ENCODE data around the gene PODXL2.
"Not testable (repeated sequence)": the region's sequence is repeated elsewhere in the genome, so short reads cannot be mapped to it uniquely, and the experiment has no call there.

The PODXL2 gene

GRCh38 chr3:127628788-127629466 lies at the start of gene PODXL2:
PODXL2 (plus strand) TSS chr3:127629185; CDS start chr3:127629220, 35 bp downstream.
- DNase-seq (ENCODE audit: low read depth) = no peak

DNA sequence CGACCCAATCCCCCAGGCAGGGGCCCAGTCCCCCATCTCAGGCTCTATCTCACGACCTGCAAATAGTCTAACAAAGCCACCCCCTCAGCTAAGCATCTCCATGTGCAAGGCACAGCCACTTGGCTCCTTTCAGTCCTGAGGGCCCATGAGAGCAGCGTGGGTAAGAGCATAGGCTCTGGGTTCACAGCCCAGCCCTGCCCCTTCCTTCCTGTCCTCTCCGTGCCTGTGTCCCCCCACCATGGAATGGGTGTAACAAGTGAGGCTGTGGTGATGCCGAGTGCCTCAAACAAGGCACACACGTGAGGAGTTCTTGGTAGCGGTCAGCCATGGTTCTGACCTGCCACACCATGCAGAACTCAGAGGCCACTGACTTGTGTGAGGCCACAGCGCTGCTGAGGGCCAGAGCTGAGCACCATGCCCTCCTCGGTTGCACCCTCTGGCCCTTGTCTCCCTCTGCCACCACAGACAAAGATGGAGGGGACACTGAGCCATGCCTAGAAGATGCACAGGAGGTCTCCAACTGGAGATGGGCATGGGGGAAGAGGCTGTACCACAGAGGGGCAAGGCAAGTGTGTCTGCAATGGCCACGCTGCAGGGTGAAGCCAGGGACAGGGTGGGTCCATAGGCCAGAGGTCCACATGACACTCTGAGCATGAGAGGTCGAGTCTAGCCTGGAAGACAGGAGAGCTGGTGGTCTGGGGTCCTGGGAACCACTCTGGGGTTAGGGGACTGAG lies 48.5 kb upstream of the PODXL2 start:
- no peak for DNase-seq (ENCODE audit: low read depth)

- no peak for DNase-seq (ENCODE audit: low read depth)
Observed at GRCh38 chr3:127584734-127585133, 44.3 kb upstream of the PODXL2 start.

- DNase-seq (ENCODE audit: low read depth) = no peak
Observed at GRCh38 chr3:127585163-127585812, 43.7 kb upstream of the PODXL2 start.

DNA sequence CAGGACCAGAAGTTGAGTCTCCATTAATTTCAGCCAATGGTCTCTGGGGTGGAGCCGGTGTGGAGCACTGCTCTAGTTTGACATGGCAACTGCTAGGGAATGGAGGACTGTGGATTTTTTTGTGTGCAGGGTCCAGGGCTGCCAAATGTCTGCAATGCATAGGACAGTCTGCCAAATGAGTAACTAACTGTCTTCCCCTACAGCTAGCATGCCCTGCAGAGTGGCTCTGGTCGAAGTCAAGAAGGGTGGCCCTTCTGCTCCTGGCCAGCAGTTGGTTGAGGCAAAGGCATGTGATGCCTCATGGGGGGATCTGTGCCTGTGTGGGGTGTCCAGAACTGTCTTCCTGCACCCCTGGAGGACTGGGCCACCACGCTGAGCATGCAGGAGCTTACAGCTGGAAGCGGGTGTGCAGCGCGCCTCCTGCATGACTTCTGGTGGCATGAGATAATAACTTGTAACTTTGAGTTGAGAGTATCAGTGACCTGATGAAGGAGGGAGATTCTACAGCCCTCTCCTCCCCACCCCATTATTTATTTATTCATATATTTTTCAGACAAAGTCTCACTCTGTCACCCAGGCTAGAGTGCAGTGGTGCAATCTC lies 43.1 kb upstream of the PODXL2 start:
- DNase-seq (ENCODE audit: low read depth) = no peak

DNA sequence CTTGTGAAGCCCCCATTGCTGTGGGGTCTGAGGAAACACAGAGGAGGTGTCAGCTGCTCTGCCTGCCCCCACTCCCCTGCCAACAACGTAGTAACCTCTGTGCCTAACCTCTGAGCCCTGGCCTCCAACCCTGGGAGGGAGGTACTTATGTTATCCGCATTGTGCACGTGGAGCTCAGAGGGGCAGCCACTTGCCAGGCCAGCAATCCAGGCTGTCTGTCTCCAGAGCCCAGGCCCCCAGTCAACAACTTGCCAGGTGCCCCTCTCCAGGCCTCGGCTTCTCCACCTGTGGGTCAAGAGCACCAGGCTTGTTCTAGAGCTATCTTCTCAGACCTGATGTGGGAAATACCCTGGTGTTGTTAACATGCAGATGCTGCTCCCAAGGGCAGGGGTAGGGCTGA lies 41.1 kb upstream of the PODXL2 start:
- no peak for DNase-seq (ENCODE audit: low read depth)

- DNase-seq (ENCODE audit: low read depth) = no peak
Observed at GRCh38 chr3:127588806-127589577, 40.0 kb upstream of the PODXL2 start.

DNA sequence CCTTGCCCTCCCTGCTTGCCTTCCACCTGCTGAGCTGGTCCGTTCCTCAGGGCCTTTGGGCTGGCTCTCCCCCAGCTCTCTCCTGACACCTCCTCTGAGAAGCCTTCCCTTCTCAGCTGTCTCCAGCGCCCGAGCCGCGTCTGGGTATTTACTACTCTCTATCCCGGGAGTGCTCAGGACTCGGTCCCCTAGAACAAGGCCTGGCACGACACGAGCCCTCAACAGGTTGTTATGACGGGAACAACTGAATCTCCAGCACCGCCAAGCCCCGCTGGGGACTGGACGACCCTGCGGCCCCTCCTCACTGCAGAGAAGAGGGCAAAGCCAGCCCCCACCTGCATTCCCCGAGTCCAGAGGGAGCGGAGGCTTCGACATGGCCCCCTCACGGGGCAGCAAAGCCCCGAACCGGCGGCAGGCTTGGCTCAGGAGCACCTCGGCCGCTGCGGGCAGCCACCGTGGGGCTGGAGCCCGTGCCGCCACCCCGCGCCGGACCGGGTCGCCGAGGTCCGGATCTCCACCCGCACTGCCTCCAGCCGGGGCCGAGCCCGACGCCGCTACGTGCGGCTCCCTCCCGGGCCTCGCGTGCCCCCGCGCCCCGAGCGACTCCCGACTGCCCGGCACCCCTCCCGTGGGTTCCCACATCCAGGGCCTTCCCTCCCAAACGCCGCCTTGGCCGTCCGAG lies 39.2 kb upstream of the PODXL2 start:
- DNase-seq (ENCODE audit: low read depth) = no peak

DNA sequence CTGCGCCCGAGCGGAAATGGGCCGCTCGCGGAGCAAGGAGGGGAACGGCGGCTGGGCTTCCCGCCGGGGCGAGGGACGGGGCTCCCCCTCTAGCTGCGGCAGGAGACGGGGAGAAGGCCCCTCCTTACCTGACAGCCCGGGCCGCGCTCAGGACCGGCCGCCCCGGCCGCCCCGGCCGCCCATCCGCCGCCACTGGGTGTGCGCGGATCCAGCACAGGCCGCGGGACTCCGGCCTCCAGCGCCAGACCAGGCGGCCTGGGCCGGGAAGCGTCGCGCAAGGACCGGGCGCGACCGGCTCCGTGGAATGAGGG lies 38.7 kb upstream of the PODXL2 start:
- DNase-seq (ENCODE audit: low read depth) = no peak

GRCh38 chr3:127590593-127591465 lies 38.2 kb upstream of the PODXL2 start, which contains the start of gene TPRA1:
TPRA1 (minus strand) TSS chr3:127590733; CDS start chr3:127580146, 10,587 bp downstream.
- peak; percentile 65 for DNase-seq (ENCODE audit: low read depth)

DNA sequence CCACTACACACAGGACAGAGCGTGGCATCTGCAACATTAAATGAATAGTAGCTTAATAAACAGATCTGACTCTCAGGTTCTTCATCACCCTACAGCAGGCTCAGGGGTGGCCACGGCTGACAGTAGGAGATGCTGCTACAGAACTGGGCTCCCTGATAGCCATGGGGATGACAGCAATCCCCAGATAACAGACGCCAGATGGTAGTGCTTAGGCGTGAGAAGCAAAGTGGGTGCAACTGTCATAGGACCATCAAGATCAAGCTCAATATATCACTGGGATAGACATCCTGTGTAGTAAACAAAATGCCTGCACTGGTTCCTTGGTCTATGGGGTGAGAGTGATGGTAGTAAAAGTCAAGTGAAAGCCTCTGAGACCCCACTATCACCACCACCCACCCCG lies 35.8 kb upstream of the PODXL2 start:
- no peak for DNase-seq (ENCODE audit: low read depth)

- DNase-seq (ENCODE audit: low read depth) = no peak
Observed at GRCh38 chr3:127595303-127595702, 33.7 kb upstream of the PODXL2 start.

DNA sequence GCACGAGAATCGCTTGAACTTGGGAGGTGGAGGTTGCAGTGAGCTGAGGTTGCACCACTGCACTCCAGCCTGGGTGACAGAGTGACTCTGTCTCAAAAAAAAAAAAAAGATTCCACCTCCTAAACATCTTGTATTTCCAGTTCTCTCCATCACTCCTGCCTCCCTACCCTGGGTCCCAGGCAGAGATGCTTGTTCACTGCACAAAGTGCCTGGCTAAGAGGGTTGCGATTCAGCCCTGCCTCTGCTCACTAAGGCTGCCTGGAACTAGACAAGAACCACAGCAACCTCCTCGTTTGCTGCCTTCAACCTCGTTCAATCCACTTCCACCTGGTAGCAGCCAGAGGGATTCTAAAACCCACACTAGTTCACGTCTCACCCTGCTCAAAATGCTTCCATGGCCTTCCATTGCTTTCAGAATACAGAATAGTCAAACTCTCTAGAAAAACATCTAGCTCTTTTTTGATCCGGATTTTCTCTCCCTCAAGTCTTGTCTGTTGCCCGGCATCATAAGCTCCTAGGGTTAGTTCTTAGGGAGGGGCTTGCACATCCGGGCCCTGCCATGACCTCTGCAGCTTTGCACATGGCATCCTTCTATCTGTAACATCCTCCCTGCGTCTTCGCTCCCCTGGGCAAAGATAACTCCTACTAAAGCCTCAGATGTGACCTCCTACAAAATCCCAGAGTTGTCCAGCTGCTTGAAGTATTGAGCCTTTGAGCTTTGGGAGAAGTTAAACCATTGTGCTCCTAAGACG lies 31.8 kb upstream of the PODXL2 start:
- DNase-seq (ENCODE audit: low read depth) = no peak

GRCh38 chr3:127598841-127599570 lies 30.0 kb upstream of the PODXL2 start:
- DNase-seq (ENCODE audit: low read depth) = no peak

DNA sequence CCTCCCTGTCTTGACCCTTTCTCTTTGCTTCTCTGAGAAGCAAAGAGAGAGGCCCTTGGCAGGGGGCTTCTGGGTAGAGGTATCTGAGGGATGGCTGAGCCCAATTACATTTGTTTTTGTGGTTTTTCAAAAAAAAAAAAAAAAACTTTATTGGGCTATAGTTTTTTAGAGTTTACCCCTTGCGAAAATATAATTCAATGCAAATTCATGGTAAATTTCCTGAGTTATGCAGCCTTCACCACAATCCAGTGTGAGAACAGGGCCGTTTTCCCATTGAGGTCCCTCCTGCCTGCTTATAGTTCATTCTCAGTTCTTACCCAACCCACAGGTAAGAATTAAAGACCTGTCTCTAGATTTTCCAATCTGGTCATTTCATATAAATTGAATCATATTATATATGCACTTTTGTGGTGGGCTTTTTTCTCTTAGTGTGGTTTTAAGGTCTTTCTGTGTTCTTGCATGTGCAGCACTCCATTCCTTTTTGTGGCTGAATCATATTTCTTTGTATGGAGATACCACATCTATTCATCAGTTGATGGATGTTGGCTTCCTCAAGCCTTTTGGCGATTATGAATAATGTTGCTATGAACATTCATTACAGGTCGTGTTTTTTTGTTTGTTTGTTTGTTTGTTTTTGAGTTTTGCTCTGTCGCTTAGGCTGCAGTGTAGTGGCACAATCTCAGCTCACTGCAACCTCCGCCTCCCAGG lies 28.1 kb upstream of the PODXL2 start:
- DNase-seq (ENCODE audit: low read depth) = no peak

DNA sequence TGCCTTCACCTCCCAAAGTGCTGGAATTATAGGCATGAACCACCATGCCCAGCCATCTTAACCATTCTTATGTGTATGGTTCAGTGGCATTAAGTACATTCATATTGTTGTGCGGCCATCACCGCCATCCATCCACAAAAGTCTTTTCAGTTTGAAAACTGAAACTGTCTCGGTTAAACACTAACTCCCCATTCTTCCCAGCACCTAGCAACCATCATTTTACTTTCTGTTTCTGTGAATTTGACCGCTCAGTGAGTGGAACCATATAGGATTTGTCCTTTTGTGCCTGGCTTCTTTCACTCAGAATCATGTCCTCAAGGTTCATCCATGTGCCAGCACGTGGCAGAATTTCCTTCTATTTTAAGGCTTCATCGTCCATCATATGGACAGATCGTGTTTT lies 24.9 kb upstream of the PODXL2 start:
- no peak for DNase-seq (ENCODE audit: low read depth)

DNA sequence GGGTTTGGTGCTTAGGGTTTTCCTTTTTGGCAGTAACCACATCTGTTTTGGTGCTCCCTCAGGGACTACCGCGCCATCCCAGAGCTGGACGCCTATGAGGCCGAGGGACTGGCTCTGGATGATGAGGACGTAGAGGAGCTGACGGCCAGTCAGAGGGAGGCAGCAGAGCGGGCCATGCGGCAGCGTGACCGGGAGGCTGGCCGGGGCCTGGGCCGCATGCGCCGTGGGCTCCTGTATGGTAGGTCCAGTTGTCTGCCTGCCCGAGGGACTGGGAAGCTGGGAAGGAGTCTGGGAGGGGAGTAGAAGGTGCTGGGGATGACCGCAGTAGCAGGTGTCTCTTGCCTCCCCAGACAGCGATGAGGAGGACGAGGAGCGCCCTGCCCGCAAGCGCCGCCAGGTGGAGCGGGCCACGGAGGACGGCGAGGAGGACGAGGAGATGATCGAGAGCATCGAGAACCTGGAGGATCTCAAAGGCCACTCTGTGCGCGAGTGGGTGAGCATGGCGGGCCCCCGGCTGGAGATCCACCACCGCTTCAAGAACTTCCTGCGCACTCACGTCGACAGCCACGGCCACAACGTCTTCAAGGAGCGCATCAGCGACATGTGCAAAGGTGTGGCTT lies 24.3 kb upstream of the PODXL2 start:
- no peak for DNase-seq (ENCODE audit: low read depth)

- not testable (repeated sequence) for DNase-seq (ENCODE audit: low read depth)
Observed at GRCh38 chr3:127605547-127605946, 23.4 kb upstream of the PODXL2 start.

Measured in activated T-cell treated with anti-CD3 and anti-CD28 coated beads for 1 hour (primary cell).